HepG2 (cell line): ENCODE results near the gene MTREX. TPM values are rescaled to one million over a fixed set of nuclear protein-coding genes. Genes with fewer than 3 reads are reported as not detected.

Experiments
- ATAC-seq: fragments of 200-7000 bp; cut with Tn5 transposase; 3 replicates; pipeline ENCODE4 v1.9.1; 2020; ENCODE audit warnings: mild to moderate bottlenecking, moderate library complexity
- BruUV-seq: library from RNA; stranded (reverse); fragments of 400-500 nt; replicated peaks from 2 replicates; lab custom pipeline; 2021; lab: Mats Ljungman, UMichigan
- CTCF ChIA-PET: fragments of 300-600 bp; formaldehyde crosslinking; extraction: SDS; loops from one replicate; lab custom pipeline; 2021; ENCODE audit warnings: low total read pairs, inconsistent platforms, low intra/inter-chr PET ratio; lab: Yijun Ruan, JAX
- POLR2A ChIA-PET: fragments of 350-600 bp; sonication (Branson Sonifier 250); formaldehyde crosslinking; loops from one replicate; lab custom pipeline; 2020; ENCODE audit warnings: antibody characterized with exemption, inconsistent platforms; lab: Yijun Ruan, JAX
- DNase-seq: peaks from one replicate; pipeline ENCODE4 v3.0.0-alpha.2; 2015; ENCODE audit warnings: low spot score
- FAIRE-seq: peaks from 3 replicates; lab custom pipeline; 2011; peaks lifted over from hg19 to GRCh38; lab: Jason Lieb, UNC
- H2AFZ ChIP-seq: one replicate; pipeline ENCODE4 v1.6.1; 2011; ENCODE audit warnings: low read length, inconsistent platforms
- H3K27ac ChIP-seq: fragments of 300-600 bp; 3 replicates; pipeline ENCODE4 v1.8.0; 2011; ENCODE audit warnings: mixed run types, mild to moderate bottlenecking, mixed read lengths, low read length, inconsistent platforms; ENCODE audit not compliant: insufficient read depth; ENCODE audit errors: extremely low read length
- H3K27me3 ChIP-seq, 2 experiments: fragments of 200-600 bp in 1 of 2; 2 replicates in 1 of 2; 3 replicates in 1 of 2; pipeline versions ENCODE4 v1.6.0 to v1.8.0; 2011; ENCODE audit warnings: low read length in 2 of 2, mild to moderate bottlenecking in 2 of 2, moderate library complexity in 2 of 2, inconsistent platforms in 1 of 2; ENCODE audit not compliant: insufficient read depth in 2 of 2, control insufficient read depth in 1 of 2
- H3K36me3 ChIP-seq, 2 experiments: fragments of 200-600 bp in 1 of 2; replicated peaks in 1 of 2; 2 replicates in 1 of 2; 3 replicates in 1 of 2; pipeline versions ENCODE4 v1.5.1 to v1.8.0; 2011; ENCODE audit warnings: low read length in 2 of 2, inconsistent platforms in 1 of 2; ENCODE audit not compliant: insufficient read depth in 2 of 2, control insufficient read depth in 1 of 2
- H3K4me1 ChIP-seq: 2 replicates; pipeline ENCODE4 v1.5.1; 2012; ENCODE audit warnings: low read length, inconsistent platforms; ENCODE audit not compliant: insufficient read depth
- H3K4me2 ChIP-seq: 2 replicates; pipeline ENCODE4 v1.6.0; 2011; ENCODE audit warnings: low read depth, low read length, inconsistent platforms
- H3K4me3 ChIP-seq, 3 experiments: fragments of 200-600 bp in 1 of 3; sonication (generic), shearing (Covaris generic) in 1 of 3; replicated peaks in 1 of 3; 2 replicates each; pipeline ENCODE4 v1.5.1; 2011 to 2016; ENCODE audit warnings: low read length in 3 of 3, inconsistent platforms in 2 of 3, low read depth in 2 of 3, mild to moderate bottlenecking in 2 of 3, control low read depth in 1 of 3, mixed read lengths in 1 of 3; ENCODE audit not compliant: insufficient read depth in 1 of 3
- H3K79me2 ChIP-seq: one replicate; pipeline ENCODE4 v1.6.1; 2011; ENCODE audit warnings: low read length, inconsistent platforms; ENCODE audit not compliant: insufficient read depth
- H3K9ac ChIP-seq: 2 replicates; pipeline ENCODE4 v1.6.0; 2011; ENCODE audit warnings: mild to moderate bottlenecking, low read depth, low read length, inconsistent platforms; ENCODE audit not compliant: insufficient read depth
- H3K9me3 ChIP-seq: 2 replicates; pipeline ENCODE4 v1.5.1; 2012; ENCODE audit warnings: mild to moderate bottlenecking, low read length
- H4K20me1 ChIP-seq: 2 replicates; pipeline ENCODE4 v1.6.0; 2011; ENCODE audit warnings: inconsistent platforms, mild to moderate bottlenecking, low read length, moderate library complexity; ENCODE audit not compliant: insufficient read depth
- ATF7 ChIP-seq, 2 experiments: fragments of 450-650 bp in 1 of 2; sonication (generic) in 1 of 2; formaldehyde crosslinking in 1 of 2; IDR thresholded peaks; 2 replicates each; pipeline versions ENCODE4 v1.4.0 to v1.6.1; 2016 to 2020; ENCODE audit warnings: antibody characterized with exemption in 1 of 2, mild to moderate bottlenecking in 1 of 2, missing genetic modification reagents in 1 of 2
- BORCS8-MEF2B ChIP-seq: sonication (generic); formaldehyde crosslinking; IDR thresholded peaks from 2 replicates; pipeline ENCODE4 v1.8.0; 2022; ENCODE audit warnings: mild to moderate bottlenecking, missing genetic modification reagents
- HNRNPH1 ChIP-seq: fragments of 200-400 bp; formaldehyde crosslinking; optimal IDR thresholded peaks from 2 replicates; pipeline ENCODE3; 2017; ENCODE audit warnings: mild to moderate bottlenecking, low read depth, low read length
- HOXA3 ChIP-seq: sonication (generic); formaldehyde crosslinking; IDR thresholded peaks from 2 replicates; pipeline ENCODE4 v1.5.0; 2020; ENCODE audit warnings: missing genetic modification reagents
- NKX3-1 ChIP-seq: sonication (generic); formaldehyde crosslinking; IDR thresholded peaks from 2 replicates; pipeline ENCODE4 v1.5.0; 2020; ENCODE audit warnings: missing genetic modification reagents
- SMAD3 ChIP-seq: sonication (generic); formaldehyde crosslinking; IDR thresholded peaks from 2 replicates; pipeline ENCODE4 v1.4.0; 2020; ENCODE audit warnings: missing genetic modification reagents
- SRSF4 ChIP-seq: fragments of 200-400 bp; formaldehyde crosslinking; IDR thresholded peaks from one replicate; pipeline ENCODE4 v1.6.1; 2018; ENCODE audit warnings: mild to moderate bottlenecking, low read depth, low read length, moderate library complexity; ENCODE audit not compliant: poor library complexity, severe bottlenecking
- WGBS: methylation state at CpG from one replicate; pipeline ENCODE4 v1.1.6; 2017; ENCODE audit warnings: low lambda C conversion rate; 5-methylcytosine and 5-hydroxymethylcytosine counted together
- in situ Hi-C: cut with HindIII; loops from 2 replicates; pipeline ENCODE4 v1.10.0; 2017; ENCODE audit warnings: low pct_unique_long_range_greater_than_20kb; ENCODE audit not compliant: extremely low pct_ligation_motif_present
- intact Hi-C: fragments of 100-400 bp; cut with micrococcal nuclease; formaldehyde crosslinking; loops from one replicate; pipeline ENCODE4 v1.10.0; 2022; ENCODE audit not compliant: unreplicated experiment
- polyA plus RNA-seq, 8 experiments: library from polyadenylated mRNA; depleted of rRNA in 3 of 8; stranded (reverse) in 7 of 8; unstranded in 1 of 8; fragments of >200 nt; fragmentation: Illumina TruSeq in 4 of 8; extraction: Trizol in 4 of 8; gene quantifications; 2 replicates each; pipeline versions ENCODE4 v1.2.1 to v1.2.3, GENCODE V29; 2011 to 2016; ENCODE audit warnings: low read depth in 4 of 8, missing spikeins in 1 of 8, mixed read lengths in 1 of 8; ENCODE audit not compliant: insufficient read depth in 1 of 8
- total RNA-seq, 5 experiments: library from RNA; depleted of rRNA; stranded (reverse); fragments of >200 nt; fragmentation: Illumina TruSeq; extraction: Trizol; gene quantifications; 2 replicates each; pipeline ENCODE4 v1.2.3, GENCODE V29; 2016; ENCODE audit warnings: low read depth in 1 of 5
- TF ChIP-seq, protein P1 (sequence below): sonication (generic); formaldehyde crosslinking; IDR thresholded peaks from 2 replicates; pipeline ENCODE4 v1.4.0; 2020; ENCODE audit warnings: mild to moderate bottlenecking, missing genetic modification reagents
- TF ChIP-seq, protein P2 (sequence below): sonication (generic); formaldehyde crosslinking; IDR thresholded peaks from 2 replicates; pipeline ENCODE4 v1.5.1; 2020; ENCODE audit warnings: missing genetic modification reagents, mild to moderate bottlenecking, borderline replicate concordance
- TF ChIP-seq, protein P3 (sequence below): sonication (generic); formaldehyde crosslinking; IDR thresholded peaks from 2 replicates; pipeline ENCODE4 v1.4.0; 2020; ENCODE audit warnings: missing genetic modification reagents

MTREX gene
- total and polyA plus RNA-seq, 2 of the 13 experiments (the other 11 are each of a cell fraction or from before 2014, with no cell fraction given), result 16.4 to 91.5 TPM

DNA sequence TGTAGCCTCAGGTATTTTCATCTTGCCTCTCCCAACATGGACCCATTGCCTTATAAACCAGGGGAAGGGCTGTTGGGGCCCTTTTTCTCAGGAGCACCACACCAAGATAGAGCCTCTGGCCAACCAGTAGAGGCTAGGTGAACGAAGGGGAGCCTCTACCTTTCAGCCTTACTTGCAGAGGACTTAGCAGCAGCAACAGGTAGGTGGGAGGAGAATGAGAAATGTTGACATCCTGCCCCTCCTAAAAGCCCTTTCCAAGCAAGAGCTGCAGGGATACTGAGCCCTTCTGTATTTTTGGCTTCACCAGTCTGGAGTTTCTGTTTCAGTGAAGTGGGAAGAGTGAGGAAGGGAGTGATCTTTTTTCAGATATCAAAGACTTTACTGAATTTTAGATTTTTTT lies 77.4 kb downstream of the MTREX start:
- H2AFZ ChIP-seq, result no peak overlapping the region
- H3K4me2 ChIP-seq, result no peak overlapping the region
- no peaks in the 10 kb centered on the region for H3K79me2 ChIP-seq
- intact Hi-C loops (no loop called here), in situ Hi-C loops (no loop called here)
- 89% methylated on average over 1 of the region's 1 CpG for WGBS
- no peaks in the 10 kb centered on the region for H3K27me3 ChIP-seq
- H3K27ac ChIP-seq, result no peak overlapping the region
- H3K4me1 ChIP-seq, result no peaks in the 10 kb centered on the region
- no peak overlapping the region for H3K4me3 ChIP-seq
- H3K9ac ChIP-seq, result no peak overlapping the region
- H3K36me3 ChIP-seq, result peaks cover 3 to 42% of the 10 kb centered on the region in 2 experiments
- BruUV-seq, result no TSS peak
- DNase-seq (no peak), FAIRE-seq (no peak), ATAC-seq (no peak)
- POLR2A ChIA-PET, result no interaction called here
- CTCF ChIA-PET, result no interaction called here
- H3K9me3 ChIP-seq, result peaks cover 5% of the 10 kb centered on the region
- H4K20me1 ChIP-seq, result no peaks in the 10 kb centered on the region
- TF ChIP-seq, protein P1, sequence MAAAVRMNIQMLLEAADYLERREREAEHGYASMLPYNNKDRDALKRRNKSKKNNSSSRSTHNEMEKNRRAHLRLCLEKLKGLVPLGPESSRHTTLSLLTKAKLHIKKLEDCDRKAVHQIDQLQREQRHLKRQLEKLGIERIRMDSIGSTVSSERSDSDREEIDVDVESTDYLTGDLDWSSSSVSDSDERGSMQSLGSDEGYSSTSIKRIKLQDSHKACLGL (CRISPR knock-in tag), result no peak
- no peak for TF ChIP-seq BORCS8-MEF2B (CRISPR knock-in tag)

- BruUV-seq, result no TSS peak
- ATAC-seq, result no peak
- in situ Hi-C loops, result no loop called here
- no peak for TF ChIP-seq HNRNPH1
- TF ChIP-seq SRSF4, result no peak
- TF ChIP-seq, protein P2, sequence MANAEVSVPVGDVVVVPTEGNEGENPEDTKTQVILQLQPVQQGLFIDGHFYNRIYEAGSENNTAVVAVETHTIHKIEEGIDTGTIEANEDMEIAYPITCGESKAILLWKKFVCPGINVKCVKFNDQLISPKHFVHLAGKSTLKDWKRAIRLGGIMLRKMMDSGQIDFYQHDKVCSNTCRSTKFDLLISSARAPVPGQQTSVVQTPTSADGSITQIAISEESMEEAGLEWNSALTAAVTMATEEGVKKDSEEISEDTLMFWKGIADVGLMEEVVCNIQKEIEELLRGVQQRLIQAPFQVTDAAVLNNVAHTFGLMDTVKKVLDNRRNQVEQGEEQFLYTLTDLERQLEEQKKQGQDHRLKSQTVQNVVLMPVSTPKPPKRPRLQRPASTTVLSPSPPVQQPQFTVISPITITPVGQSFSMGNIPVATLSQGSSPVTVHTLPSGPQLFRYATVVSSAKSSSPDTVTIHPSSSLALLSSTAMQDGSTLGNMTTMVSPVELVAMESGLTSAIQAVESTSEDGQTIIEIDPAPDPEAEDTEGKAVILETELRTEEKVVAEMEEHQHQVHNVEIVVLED (CRISPR knock-in tag), result no peak
- TF ChIP-seq, protein P3, sequence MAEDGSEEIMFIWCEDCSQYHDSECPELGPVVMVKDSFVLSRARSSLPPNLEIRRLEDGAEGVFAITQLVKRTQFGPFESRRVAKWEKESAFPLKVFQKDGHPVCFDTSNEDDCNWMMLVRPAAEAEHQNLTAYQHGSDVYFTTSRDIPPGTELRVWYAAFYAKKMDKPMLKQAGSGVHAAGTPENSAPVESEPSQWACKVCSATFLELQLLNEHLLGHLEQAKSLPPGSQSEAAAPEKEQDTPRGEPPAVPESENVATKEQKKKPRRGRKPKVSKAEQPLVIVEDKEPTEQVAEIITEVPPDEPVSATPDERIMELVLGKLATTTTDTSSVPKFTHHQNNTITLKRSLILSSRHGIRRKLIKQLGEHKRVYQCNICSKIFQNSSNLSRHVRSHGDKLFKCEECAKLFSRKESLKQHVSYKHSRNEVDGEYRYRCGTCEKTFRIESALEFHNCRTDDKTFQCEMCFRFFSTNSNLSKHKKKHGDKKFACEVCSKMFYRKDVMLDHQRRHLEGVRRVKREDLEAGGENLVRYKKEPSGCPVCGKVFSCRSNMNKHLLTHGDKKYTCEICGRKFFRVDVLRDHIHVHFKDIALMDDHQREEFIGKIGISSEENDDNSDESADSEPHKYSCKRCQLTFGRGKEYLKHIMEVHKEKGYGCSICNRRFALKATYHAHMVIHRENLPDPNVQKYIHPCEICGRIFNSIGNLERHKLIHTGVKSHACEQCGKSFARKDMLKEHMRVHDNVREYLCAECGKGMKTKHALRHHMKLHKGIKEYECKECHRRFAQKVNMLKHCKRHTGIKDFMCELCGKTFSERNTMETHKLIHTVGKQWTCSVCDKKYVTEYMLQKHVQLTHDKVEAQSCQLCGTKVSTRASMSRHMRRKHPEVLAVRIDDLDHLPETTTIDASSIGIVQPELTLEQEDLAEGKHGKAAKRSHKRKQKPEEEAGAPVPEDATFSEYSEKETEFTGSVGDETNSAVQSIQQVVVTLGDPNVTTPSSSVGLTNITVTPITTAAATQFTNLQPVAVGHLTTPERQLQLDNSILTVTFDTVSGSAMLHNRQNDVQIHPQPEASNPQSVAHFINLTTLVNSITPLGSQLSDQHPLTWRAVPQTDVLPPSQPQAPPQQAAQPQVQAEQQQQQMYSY (CRISPR knock-in tag), result no peak
- no peak for TF ChIP-seq SMAD3 (CRISPR knock-in tag)
- TF ChIP-seq NKX3-1 (CRISPR knock-in tag), result no peak
- no peak for TF ChIP-seq ATF7 (IDR thresholded peaks at IDR 0.05)
- no peak for TF ChIP-seq ATF7 (CRISPR knock-in tag; IDR thresholded peaks at IDR 0.05)
- no peak for TF ChIP-seq HOXA3 (CRISPR knock-in tag)
Measured at GRCh38 chr5:55385846-55386245, 78.1 kb downstream of the MTREX start.

More at GRCh38 chr5:55385846-55386245, 78.1 kb downstream of the MTREX start:
- H3K9ac ChIP-seq, result no peak overlapping the region
- no peak overlapping the region for H3K4me2 ChIP-seq
- FAIRE-seq (no peak), DNase-seq (no peak)
- no peaks in the 10 kb centered on the region for H4K20me1 ChIP-seq
- peaks cover 5% of the 10 kb centered on the region for H3K9me3 ChIP-seq
- H3K27me3 ChIP-seq, result no peaks in the 10 kb centered on the region
- H2AFZ ChIP-seq, result no peak overlapping the region
- peaks cover 3 to 41% of the 10 kb centered on the region in 2 experiments for H3K36me3 ChIP-seq
- no peaks in the 10 kb centered on the region for H3K79me2 ChIP-seq
- peaks cover under 1% of the 10 kb centered on the region; the same call in 1 of the 2 replicates for H3K4me1 ChIP-seq
- ChIA-PET POLR2A (no interaction called here), CTCF (no interaction called here)
- 96% methylated on average over 3 of the region's 3 CpGs for WGBS
- no peak overlapping the region for H3K27ac ChIP-seq
- intact Hi-C loops, result no loop called here
- H3K4me3 ChIP-seq, result no peak overlapping the region
